SH-SY5Y (cell line): ENCODE measurements around the gene TTF2.

Experiments used
- GATA2 ChIP-seq: IDR thresholded peaks from 2 replicates; pipeline ENCODE4 v1.6.1; 2011; ENCODE audit warnings: mild to moderate bottlenecking, low read depth, low read length
- GATA3 ChIP-seq: IDR thresholded peaks from 2 replicates; pipeline ENCODE4 v1.6.1; 2011; ENCODE audit warnings: low read depth, mild to moderate bottlenecking, low read length, moderate library complexity

GRCh38 chr1:117011334-117011733 lies 48.8 kb upstream of the TTF2 start:
- TF ChIP-seq GATA2 (no peak), GATA3 (no peak)
